IMR-90 (cell line): ENCODE data around the gene BEGAIN.

ENCODE experiments used
- CEBPB ChIP-seq: IDR thresholded peaks from 2 replicates; pipeline ENCODE4 v1.6.1; 2012; ENCODE audit warnings: low read depth, low read length, improper control_type of control experiment
- CTCF ChIP-seq: conservative IDR thresholded peaks from 2 replicates; pipeline ENCODE4 v1.5.1; 2012; ENCODE audit warnings: mild to moderate bottlenecking, low read depth, low read length, improper control_type of control experiment
- ELK1 ChIP-seq: fragments of 150-350 bp; IDR thresholded peaks from 2 replicates; pipeline ENCODE4 v1.6.1; 2016; ENCODE audit warnings: low read depth, mild to moderate bottlenecking, low read length, moderate library complexity, borderline replicate concordance
- FOS ChIP-seq: fragments of 150-350 bp; IDR thresholded peaks from 2 replicates; pipeline ENCODE4 v1.6.1; 2016; ENCODE audit warnings: low read depth, low read length
- MAFK ChIP-seq: IDR thresholded peaks from 2 replicates; pipeline ENCODE4 v1.6.1; 2012; ENCODE audit warnings: low read depth, low read length, improper control_type of control experiment
- MAZ ChIP-seq: IDR thresholded peaks from 2 replicates; pipeline ENCODE4 v1.6.1; 2012; ENCODE audit warnings: low read depth, mild to moderate bottlenecking, low read length, improper control_type of control experiment, moderate library complexity, borderline replicate concordance
- MXI1 ChIP-seq: IDR thresholded peaks from 2 replicates; pipeline ENCODE4 v1.6.1; 2012; ENCODE audit warnings: low read depth, mild to moderate bottlenecking, low read length, moderate library complexity, borderline replicate concordance
- POLR2A ChIP-seq: IDR thresholded peaks from 2 replicates; pipeline ENCODE4 v1.6.1; 2012; ENCODE audit warnings: mild to moderate bottlenecking, low read depth, low read length
- RAD21 ChIP-seq: IDR thresholded peaks from 2 replicates; pipeline ENCODE4 v1.6.1; 2012; ENCODE audit warnings: low read length, improper control_type of control experiment
- RCOR1 ChIP-seq: IDR thresholded peaks from 2 replicates; pipeline ENCODE4 v1.6.1; 2012; ENCODE audit warnings: mild to moderate bottlenecking, low read length, improper control_type of control experiment; ENCODE audit not compliant: insufficient replicate concordance
- SMC3 ChIP-seq: fragments of 150-350 bp; IDR thresholded peaks from 2 replicates; pipeline ENCODE4 v1.6.1; 2016; ENCODE audit warnings: low read depth, mild to moderate bottlenecking, antibody characterized with exemption, low read length, moderate library complexity
- USF2 ChIP-seq: fragments of 150-350 bp; IDR thresholded peaks from 2 replicates; pipeline ENCODE4 v1.6.1; 2017; ENCODE audit warnings: mild to moderate bottlenecking, antibody characterized with exemption, low read length, low read depth

GRCh38 chr14:100586403-100587085 is 673 bp downstream of the BEGAIN start:
- TF ChIP-seq CTCF: no peak
- no peak for TF ChIP-seq FOS
- no peak for TF ChIP-seq MXI1
- TF ChIP-seq MAFK: no peak
- no peak for TF ChIP-seq CEBPB
- no peak for TF ChIP-seq SMC3
- no peak for TF ChIP-seq POLR2A
- no peak for TF ChIP-seq ELK1
- TF ChIP-seq USF2: no peak
- no peak for TF ChIP-seq RAD21
- TF ChIP-seq RCOR1: no peak
- TF ChIP-seq MAZ: no peak
